C4-2B (cell line): Measurements from ENCODE around the gene ILKAP.
A peak's percentile ranks its signal among the peaks of the same experiment; 100 is the strongest.

Experiments
- ZFX ChIP-seq: fragments of 450-650 bp; IDR thresholded peaks from 2 replicates; pipeline ENCODE4 v1.6.1; 2017
- TF ChIP-seq, protein P1 (sequence below): fragments of 450-650 bp; conservative IDR thresholded peaks from 2 replicates; pipeline ENCODE4 v1.5.1; 2017; ENCODE audit warnings: mild to moderate bottlenecking

GRCh38 chr2:238158509-238159070, 44.9 kb downstream of the ILKAP start, which contains the start of gene ERFE:
- TF ChIP-seq, protein P1, sequence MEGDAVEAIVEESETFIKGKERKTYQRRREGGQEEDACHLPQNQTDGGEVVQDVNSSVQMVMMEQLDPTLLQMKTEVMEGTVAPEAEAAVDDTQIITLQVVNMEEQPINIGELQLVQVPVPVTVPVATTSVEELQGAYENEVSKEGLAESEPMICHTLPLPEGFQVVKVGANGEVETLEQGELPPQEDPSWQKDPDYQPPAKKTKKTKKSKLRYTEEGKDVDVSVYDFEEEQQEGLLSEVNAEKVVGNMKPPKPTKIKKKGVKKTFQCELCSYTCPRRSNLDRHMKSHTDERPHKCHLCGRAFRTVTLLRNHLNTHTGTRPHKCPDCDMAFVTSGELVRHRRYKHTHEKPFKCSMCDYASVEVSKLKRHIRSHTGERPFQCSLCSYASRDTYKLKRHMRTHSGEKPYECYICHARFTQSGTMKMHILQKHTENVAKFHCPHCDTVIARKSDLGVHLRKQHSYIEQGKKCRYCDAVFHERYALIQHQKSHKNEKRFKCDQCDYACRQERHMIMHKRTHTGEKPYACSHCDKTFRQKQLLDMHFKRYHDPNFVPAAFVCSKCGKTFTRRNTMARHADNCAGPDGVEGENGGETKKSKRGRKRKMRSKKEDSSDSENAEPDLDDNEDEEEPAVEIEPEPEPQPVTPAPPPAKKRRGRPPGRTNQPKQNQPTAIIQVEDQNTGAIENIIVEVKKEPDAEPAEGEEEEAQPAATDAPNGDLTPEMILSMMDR: peak; percentile 78
- 0 out of 2 replicates have a peak, but pooled peaks have one; percentile 35 for TF ChIP-seq ZFX
